UCSD-AML1 (cell line): ENCODE measurements around the gene RNF180.
"Not testable (repeated sequence)": the region's sequence is repeated elsewhere in the genome, so short reads cannot be mapped to it uniquely, and the experiment has no call there.

Experiments
- DNase-seq: peaks from one replicate; lab custom pipeline; 2025; ENCODE audit not compliant: unreplicated experiment; lab: John Stamatoyannopoulos, UW

The RNF180 gene

DNA sequence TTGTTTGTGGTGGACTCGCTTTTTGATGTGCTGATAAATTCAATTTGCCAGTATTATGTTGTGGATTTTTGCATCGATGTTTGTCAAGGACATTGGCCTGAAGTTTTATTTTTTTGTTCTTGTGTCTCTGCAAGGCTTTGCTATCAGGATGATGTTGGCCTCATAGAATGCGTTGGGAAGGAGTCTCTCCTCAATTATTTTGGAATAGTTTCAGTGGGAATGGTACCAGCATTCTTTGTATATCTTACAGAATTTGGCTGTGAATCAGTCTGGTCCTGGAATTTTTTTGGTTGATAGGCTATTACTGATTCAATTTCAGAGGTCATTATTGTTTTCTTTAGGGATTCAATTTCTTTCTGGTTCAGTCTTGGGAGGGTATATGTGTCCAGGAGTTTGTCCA lies 198.8 kb downstream of the RNF180 start:
- no peak for DNase-seq

DNA sequence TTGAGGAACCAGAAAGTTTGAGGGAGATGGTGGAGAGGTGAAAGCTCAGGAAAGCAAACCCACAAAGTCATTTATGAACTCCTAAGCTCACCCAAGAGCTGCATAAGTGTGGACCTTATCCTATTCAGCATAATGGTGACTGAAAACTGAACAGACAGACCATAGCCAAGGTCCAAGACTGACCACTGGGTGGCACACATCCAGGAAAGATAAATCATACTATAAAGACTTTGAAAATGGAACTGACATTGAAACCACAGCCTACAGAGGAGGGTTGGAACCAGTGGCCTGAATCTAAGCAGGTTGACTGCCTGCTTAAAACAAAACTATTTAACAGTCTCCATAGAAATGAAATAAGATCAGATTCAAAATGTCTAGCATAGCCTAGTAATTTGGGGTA lies 219.1 kb downstream of the RNF180 start:
- DNase-seq, result peak; percentile 6

GRCh38 chr5:64397552-64397951 lies 231.9 kb downstream of the RNF180 start:
- no peak for DNase-seq

DNA sequence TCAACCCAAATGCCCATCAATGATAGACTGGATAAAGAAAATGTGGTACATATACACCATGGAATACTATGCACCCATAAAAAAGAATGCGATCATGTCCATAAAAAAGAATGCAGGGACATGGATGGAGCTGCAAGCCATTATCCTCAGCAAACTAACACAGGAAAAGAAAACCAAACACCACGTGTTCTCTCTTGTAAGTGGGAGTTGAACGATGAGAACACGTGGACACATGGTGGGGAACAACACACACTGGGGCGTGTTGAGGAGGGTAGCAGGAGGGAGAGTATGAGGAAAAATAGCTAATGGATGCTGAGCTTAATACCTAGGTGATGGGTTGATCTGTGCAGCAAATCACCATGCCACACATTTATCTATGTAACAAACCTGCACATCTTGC lies 233.1 kb downstream of the RNF180 start:
- not testable (repeated sequence) for DNase-seq

DNA sequence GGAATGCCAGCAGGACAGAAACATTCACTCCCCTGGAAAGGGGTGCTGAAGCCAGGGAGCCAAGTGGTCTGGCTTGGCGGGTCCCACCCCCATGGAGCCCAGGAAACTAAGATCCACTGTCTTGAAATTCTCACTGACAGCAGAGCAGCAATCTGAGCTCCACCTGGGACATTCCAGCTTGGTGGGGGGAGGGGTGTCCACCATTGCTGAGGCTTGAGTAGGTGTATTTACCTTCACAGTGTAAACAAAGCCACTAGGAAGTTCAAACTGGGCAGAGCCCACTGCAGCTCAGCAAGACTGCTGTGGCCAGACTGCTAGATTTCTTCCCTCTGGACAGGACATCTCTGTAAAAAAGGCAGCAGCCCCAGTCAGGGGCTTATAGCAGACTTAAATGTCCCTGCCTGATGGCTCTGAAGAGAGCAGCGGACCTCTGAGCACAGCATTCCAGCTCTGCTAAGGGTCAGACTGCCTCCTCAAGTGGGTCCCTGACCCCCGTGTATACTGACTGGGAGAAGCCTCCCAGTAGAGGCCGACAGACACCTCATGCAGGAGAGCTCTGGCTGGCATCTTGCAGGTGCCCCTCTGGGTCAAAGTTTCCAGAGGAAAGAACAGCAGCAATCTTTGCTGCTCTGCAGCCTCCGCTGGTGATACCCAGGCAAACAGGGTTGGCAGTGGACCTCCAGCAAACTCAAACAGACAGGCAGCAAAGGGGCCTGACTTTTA lies 241.6 kb downstream of the RNF180 start:
- not testable (repeated sequence) for DNase-seq

GRCh38 chr5:64417390-64417789 lies 251.7 kb downstream of the RNF180 start:
- DNase-seq, result no peak

DNA sequence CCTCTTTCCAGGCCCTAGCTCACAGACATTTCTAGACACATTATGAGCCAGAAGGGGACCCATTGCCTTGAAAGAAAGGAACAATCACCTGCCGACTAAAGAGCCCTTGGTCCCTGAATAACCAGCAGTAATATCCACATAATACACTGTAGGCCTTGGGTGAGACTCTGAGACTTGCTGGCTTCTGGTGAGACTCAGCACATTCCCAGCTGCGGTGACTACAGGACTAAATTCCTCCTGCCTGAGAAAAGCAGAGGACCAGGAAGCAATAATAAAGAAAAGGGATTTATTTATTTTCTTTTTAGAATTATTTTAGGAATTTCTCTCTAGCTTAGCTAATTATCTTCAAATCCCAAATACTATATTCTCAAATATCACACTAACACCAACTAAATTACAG lies 252.4 kb downstream of the RNF180 start:
- no peak for DNase-seq
